Heart right ventricle (tissue), 16 donors: ENCODE measurements around the gene ELOVL3. TPM values are rescaled to one million over a fixed set of nuclear protein-coding genes. Genes with fewer than 3 reads are reported as not detected.

ENCODE experiments used
- ATAC-seq, 8 donors: fragments of 200-7000 bp; cut with Tn5 transposase; one replicate each; pipeline ENCODE4 v1.9.1; 2020; ENCODE audit warnings: mild to moderate bottlenecking in 8 of 8, moderate library complexity in 8 of 8, moderate number of reproducible peaks in 1 of 8
- DNase-seq, 2 donors: peaks; one replicate each; pipeline ENCODE4 v3.0.0-alpha.2; 2020
- H3K27ac ChIP-seq, 10 donors: fragments of 200-600 bp; sonication (generic) in 2 of 10; one replicate each; pipeline versions ENCODE4 v1.5.0 to v1.8.0; 2020 to 2022; ENCODE audit warnings: mild to moderate bottlenecking in 3 of 10
- H3K27me3 ChIP-seq, 7 donors: fragments of 200-600 bp; one replicate each; pipeline ENCODE4 v1.8.0; 2021 to 2022; ENCODE audit warnings: mild to moderate bottlenecking in 2 of 7
- H3K36me3 ChIP-seq, 9 donors: fragments of 200-600 bp; sonication (generic) in 1 of 9; one replicate each; pipeline versions ENCODE4 v1.5.0 to v1.8.0; 2020 to 2022; ENCODE audit warnings: mild to moderate bottlenecking in 2 of 9
- H3K4me1 ChIP-seq, 9 donors: fragments of 200-600 bp; sonication (generic) in 1 of 9; one replicate each; pipeline versions ENCODE4 v1.5.0 to v1.8.0; 2020 to 2022; ENCODE audit warnings: mild to moderate bottlenecking in 4 of 9
- H3K4me3 ChIP-seq, 10 donors: fragments of 200-600 bp; sonication (generic) in 2 of 10; one replicate each; pipeline versions ENCODE4 v1.5.0 to v1.8.0; 2020 to 2022; ENCODE audit warnings: mild to moderate bottlenecking in 7 of 10, moderate library complexity in 2 of 10
- H3K9me3 ChIP-seq, 11 donors: fragments of 200-600 bp in 10 of 11; sonication (generic) in 2 of 11; one replicate each; pipeline versions ENCODE4 v1.5.0 to v1.8.0; 2013 to 2022; ENCODE audit warnings: mild to moderate bottlenecking in 2 of 11, control low read depth in 1 of 11, moderate library complexity in 1 of 11
- CTCF ChIP-seq, 9 donors: fragments of 200-600 bp; sonication (generic) in 2 of 9; IDR thresholded peaks; one replicate each; pipeline versions ENCODE4 v1.5.0 to v1.8.0; 2021 to 2022; ENCODE audit warnings: antibody characterized with exemption in 9 of 9, mild to moderate bottlenecking in 5 of 9, moderate library complexity in 1 of 9
- WGBS, 2 donors: extraction: QIAGEN DNeasy Blood & Tissue Kit; methylation state at CpG; one replicate each; pipeline ENCODE4 v1.1.7; 2013; ENCODE audit warnings: inconsistent platforms in 1 of 2; 5-methylcytosine and 5-hydroxymethylcytosine counted together
- intact Hi-C, 10 donors: fragments of 100-400 bp; cut with DNase I; formaldehyde crosslinking; loops; one replicate each; pipeline versions ENCODE4 v1.11.1 to v1.14.2; 2022
- polyA plus RNA-seq, 2 donors: library from polyadenylated mRNA; stranded (reverse); fragments of 200-250 nt; gene quantifications; one replicate each; pipeline ENCODE4 v1.2.3, GENCODE V29; 2013
- total RNA-seq, 10 donors: library from RNA; stranded (reverse); fragmentation: NEBNext Ultra II Directional in 3 of 10; extraction: Animal tissue kit (Norgen Biotek cat#: 25700) in 3 of 10; gene quantifications; one replicate each; pipeline versions ENCODE4 v1.2.1 to v1.2.4, GENCODE V29; 2021 to 2023
- donor health status: Arrhythmogenic right ventricular cardiomyopathy.
- donor health status: ischemic (EF 13 %, LVEDD 7.1; RV severe dilation, severe dysfunction).
- donor health status: healthy with polysubstance abuse.
- donor health status: DM: no; HTN: yes; CAD: no.
- donor health status: DM: no; HTN: no; CAD: no.
- donor health status: ischemic (EF 25% LVEDD 6.9; RV normal size, moderate dysfunction).
- donor health status: ischemic (EF 25% LVEDD 5.7; RV mildly dilated, moderate dysfunction).
- donor health status: healthy.
- donor health status: DM: yes; HTN: yes; CAD: no.
- donor health status: Ischemic cardiomyopathy.
- donor health status: ischemic (EF 35%, LVEDD 5.7; RV mildly dilated, moderate dysfunction).
- donor health status: nonischemic (EF 11% LVEDD 7.7; RV severe dilation, severe dysfunction).
- donor health status: DM: yes; HTN: yes; CAD: no.
- donor health status: PGD.
- donor health status: ischemic (EF 29% LVEDD 5.4; RV normal size, mild dysfunction).
- donor health status: nonischemic (EF 23%, LVEDD 6.1; RV moderate dilation, normal function).

ELOVL3 gene
- total and polyA plus RNA-seq, 12 donors = 0.22 to 0.45 (median 0.27) TPM; not detected in 8

GRCh38 chr10:102227050-102227449, 951 bp downstream of the ELOVL3 start:
- Histone ChIP-seq H3K27me3 (peaks cover 0 to 39% (median 22%) of the 10 kb centered on the region in 7 donors), H3K4me3 (no peak overlapping the region), H3K27ac (no peak overlapping the region), H3K9me3 (no peaks in the 10 kb centered on the region), H3K36me3 (no peaks in the 10 kb centered on the region), H3K4me1 (peaks cover 10 to 56% (median 32%) of the 10 kb centered on the region in 9 donors)
- intact Hi-C loops = loop anchor here in 8 of 10 donors (5.0 to 10.0 kb wide), 4 partner anchors 60 to 348 kb away; partner anchors contain the start of gene NFKB2 (in 4 of the 8)
- DNase-seq (no peak), ATAC-seq (no peak)
- 69 to 75% methylated on average over 8 of the region's 8 CpGs for WGBS, 2 donors
- TF ChIP-seq CTCF (IDR thresholded peaks at IDR 0.05) = no peak

- ATAC-seq (peak; percentile 56 to 73 (median 68)), DNase-seq (peak; percentile 78 to 85)
- Histone ChIP-seq H3K27ac (no peak overlapping the region), H3K27me3 (peaks cover 0 to 60% (median 36%) of the 10 kb centered on the region in 7 donors), H3K4me1 (peaks cover 10 to 57% (median 32%) of the 10 kb centered on the region in 9 donors), H3K4me3 (peak overlapping the region; percentile 13 to 57 (median 42)), H3K9me3 (no peaks in the 10 kb centered on the region), H3K36me3 (no peaks in the 10 kb centered on the region)
- 1% methylated on average over 24 of the region's 24 CpGs for WGBS, 2 donors
- intact Hi-C loops = loop anchor here (1.0 to 10.0 kb wide), 12 partner anchors 63 to 345 kb away; partner anchors contain the start of gene NFKB2 (in 4 of the 10)
- peak; percentile 89 to 98 (median 95) for TF ChIP-seq CTCF (IDR thresholded peaks at IDR 0.05)
Measured at GRCh38 chr10:102229810-102230263, 3.7 kb downstream of the ELOVL3 start.

- ATAC-seq = peak; percentile 7 to 57 (median 21)
- no peaks in the 10 kb centered on the region for H3K36me3 ChIP-seq
Measured at GRCh38 chr10:102230264-102230860, 4.3 kb downstream of the ELOVL3 start.

More at GRCh38 chr10:102230264-102230860, 4.3 kb downstream of the ELOVL3 start:
- TF ChIP-seq CTCF (IDR thresholded peaks at IDR 0.05) = no peak
- H3K4me1 ChIP-seq = peaks cover 10 to 53% (median 29%) of the 10 kb centered on the region in 9 donors
- no peak overlapping the region for H3K27ac ChIP-seq
- WGBS, 2 donors = 1% methylated on average over 49 to 50 of the region's 50 CpGs
- peak overlapping the region; percentile 13 to 57 (median 42) for H3K4me3 ChIP-seq
- peaks cover 0 to 60% (median 36%) of the 10 kb centered on the region in 7 donors for H3K27me3 ChIP-seq
- peak; percentile 25 to 62 for DNase-seq
- H3K9me3 ChIP-seq = no peaks in the 10 kb centered on the region
- intact Hi-C loops = loop anchor here in 8 of 10 donors (1.0 to 10.0 kb wide), 7 partner anchors 116 to 244 kb away; no protein-coding TSS in a partner anchor
